ENCODE measurements around the gene NR3C1. TPM values are rescaled to one million over a fixed set of nuclear protein-coding genes. Genes with fewer than 3 reads are reported as not detected.

The NR3C1 gene
- total and polyA plus RNA-seq, 4 donors = 27.5 to 79.7 (median 58.0) TPM

DNA sequence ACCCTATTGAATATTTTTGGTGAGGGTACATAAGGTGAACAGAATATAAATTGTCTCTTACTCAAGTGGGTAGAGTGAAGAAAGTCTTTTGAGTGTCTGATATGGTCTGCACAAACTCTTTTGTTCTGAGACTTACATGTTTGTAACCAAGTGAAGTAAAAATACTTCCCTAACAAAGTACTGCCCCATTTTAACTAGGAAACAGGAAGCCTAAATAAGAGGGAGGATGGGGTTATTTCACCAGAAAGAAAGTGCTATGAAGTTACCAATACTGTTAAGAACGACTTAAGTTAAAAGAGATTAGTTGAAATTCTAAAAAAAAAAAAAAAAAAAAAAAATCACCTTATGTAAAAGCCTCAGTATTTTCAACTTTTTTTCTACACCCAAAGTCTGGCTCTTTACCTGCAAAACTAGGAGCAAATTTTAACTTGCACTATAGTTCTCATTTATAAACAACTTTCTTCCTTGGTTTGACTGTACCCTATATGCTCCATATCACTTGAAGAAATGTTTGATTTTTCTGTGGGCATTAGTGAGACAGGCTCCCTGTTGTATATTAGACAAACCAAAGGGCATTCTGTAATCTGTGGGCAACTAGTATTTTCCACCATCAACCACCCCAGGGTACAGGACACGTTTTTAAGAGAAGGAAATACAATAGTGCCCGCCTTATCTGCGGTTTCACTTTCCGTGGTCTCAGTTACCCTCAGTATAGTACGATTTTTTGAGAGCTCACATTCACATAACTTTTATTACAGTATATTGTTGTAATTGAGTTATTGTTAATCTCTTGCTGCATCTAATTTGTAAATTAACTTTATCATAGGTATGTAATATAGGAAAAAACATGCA, 127.7 kb downstream of the NR3C1 start:
- Histone ChIP-seq H3K4me3 (ENCODE audit: low read depth, low read length) (no peak overlapping the region), H3K9me3 (ENCODE audit: control insufficient read depth, insufficient read depth, low read length) (no peaks in the 10 kb centered on the region), H3K27me3 (ENCODE audit: control insufficient read depth, insufficient read depth, low read length) (no peaks in the 10 kb centered on the region), H3K27ac (ENCODE audit: low read depth, low read length) (no peak overlapping the region), H3K36me3 (ENCODE audit: control insufficient read depth, insufficient read depth, low read length) (no peaks in the 10 kb centered on the region), H3K4me1 (ENCODE audit: control insufficient read depth, insufficient read depth, low read length) (no peaks in the 10 kb centered on the region)
- no CpG with 5 or more reads among the region's 6 CpGs for WGBS (ENCODE audit: insufficient coverage)
- DNase-seq (ENCODE audit: low read depth in 4 of 6, low spot score in 6 of 6) = no peak

DNA sequence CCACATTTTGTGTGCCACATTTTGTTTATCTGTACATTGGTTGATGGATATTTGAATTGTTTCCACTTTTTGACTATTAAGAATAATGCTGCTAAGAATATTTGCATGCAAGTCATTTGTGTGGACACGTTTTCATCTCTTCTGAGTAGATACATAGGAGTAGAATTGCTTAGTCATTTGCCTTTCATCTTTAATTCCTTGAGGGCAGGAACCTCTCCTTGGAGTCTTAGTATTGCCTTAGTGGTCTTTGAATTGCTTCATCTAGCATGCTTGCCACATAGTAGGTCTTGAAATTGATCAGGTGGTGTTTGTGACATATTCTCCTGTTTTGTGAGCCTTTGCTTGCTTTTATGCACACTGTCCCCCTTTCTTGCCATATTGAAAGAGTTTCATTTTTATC, 128.5 kb downstream of the NR3C1 start:
- Histone ChIP-seq H3K36me3 (ENCODE audit: control insufficient read depth, insufficient read depth, low read length) (no peaks in the 10 kb centered on the region), H3K4me3 (ENCODE audit: low read depth, low read length) (no peak overlapping the region), H3K9me3 (ENCODE audit: control insufficient read depth, insufficient read depth, low read length) (peaks cover 2% of the 10 kb centered on the region), H3K27ac (ENCODE audit: low read depth, low read length) (no peak overlapping the region), H3K27me3 (ENCODE audit: control insufficient read depth, insufficient read depth, low read length) (no peaks in the 10 kb centered on the region), H3K4me1 (ENCODE audit: control insufficient read depth, insufficient read depth, low read length) (no peaks in the 10 kb centered on the region)
- DNase-seq (ENCODE audit: low read depth in 4 of 6, low spot score in 6 of 6) = no peak
- no CpG with 5 or more reads among the region's 1 CpG for WGBS (ENCODE audit: insufficient coverage)

DNA sequence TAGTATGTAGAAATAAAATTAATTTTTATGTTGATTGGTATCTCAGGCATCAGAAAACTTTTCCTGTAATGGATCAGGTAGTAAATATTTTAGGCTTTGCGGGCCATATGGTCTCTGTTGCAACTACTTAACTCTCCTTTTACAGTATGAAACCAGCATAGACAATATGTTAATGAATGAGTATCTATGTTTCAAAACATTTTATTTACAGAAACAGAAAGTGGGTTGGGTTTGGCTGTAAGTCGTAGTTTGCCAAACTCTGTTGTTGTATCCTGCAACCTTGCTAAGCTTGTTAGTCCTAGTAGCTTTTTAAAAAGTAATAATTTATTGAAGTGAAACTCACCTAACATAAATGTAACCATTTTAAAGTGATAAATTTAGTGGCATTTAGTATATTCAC, 132.1 kb downstream of the NR3C1 start:
- Histone ChIP-seq H3K4me3 (ENCODE audit: low read depth, low read length) (no peak overlapping the region), H3K4me1 (ENCODE audit: control insufficient read depth, insufficient read depth, low read length) (no peaks in the 10 kb centered on the region), H3K36me3 (ENCODE audit: control insufficient read depth, insufficient read depth, low read length) (no peaks in the 10 kb centered on the region), H3K27ac (ENCODE audit: low read depth, low read length) (no peak overlapping the region), H3K9me3 (ENCODE audit: control insufficient read depth, insufficient read depth, low read length) (peaks cover 4% of the 10 kb centered on the region), H3K27me3 (ENCODE audit: control insufficient read depth, insufficient read depth, low read length) (no peaks in the 10 kb centered on the region)
- WGBS (ENCODE audit: insufficient coverage) = no CpG with 5 or more reads among the region's 2 CpGs
- no peak for DNase-seq (ENCODE audit: low read depth in 4 of 6, low spot score in 6 of 6)

DNA sequence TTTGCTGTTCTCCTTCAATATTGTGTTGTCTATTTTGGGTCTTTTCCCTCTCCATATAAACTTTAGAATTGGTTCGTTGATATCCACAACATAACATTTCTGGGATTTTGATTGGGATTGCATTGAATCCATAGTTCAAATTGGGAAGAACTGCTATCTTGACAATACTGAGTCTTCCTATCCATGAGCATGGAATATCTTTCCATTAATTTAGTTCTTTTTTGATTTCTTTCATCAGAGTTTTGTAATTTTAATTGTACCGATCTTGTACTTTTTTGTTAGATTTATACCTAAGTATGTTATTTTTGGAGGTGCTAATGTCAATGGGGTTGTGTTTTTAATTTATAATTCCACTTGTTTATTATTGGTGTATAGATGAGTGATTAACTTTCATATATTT, 135.1 kb downstream of the NR3C1 start:
- Histone ChIP-seq H3K36me3 (ENCODE audit: control insufficient read depth, insufficient read depth, low read length) (no peaks in the 10 kb centered on the region), H3K27me3 (ENCODE audit: control insufficient read depth, insufficient read depth, low read length) (no peaks in the 10 kb centered on the region), H3K4me1 (ENCODE audit: control insufficient read depth, insufficient read depth, low read length) (no peaks in the 10 kb centered on the region), H3K4me3 (ENCODE audit: low read depth, low read length) (no peak overlapping the region), H3K9me3 (ENCODE audit: control insufficient read depth, insufficient read depth, low read length) (peaks cover 4% of the 10 kb centered on the region), H3K27ac (ENCODE audit: low read depth, low read length) (no peak overlapping the region)
- no CpG with 5 or more reads among the region's 2 CpGs for WGBS (ENCODE audit: insufficient coverage)
- DNase-seq (ENCODE audit: low read depth in 4 of 6, low spot score in 6 of 6) = no peak

DNA sequence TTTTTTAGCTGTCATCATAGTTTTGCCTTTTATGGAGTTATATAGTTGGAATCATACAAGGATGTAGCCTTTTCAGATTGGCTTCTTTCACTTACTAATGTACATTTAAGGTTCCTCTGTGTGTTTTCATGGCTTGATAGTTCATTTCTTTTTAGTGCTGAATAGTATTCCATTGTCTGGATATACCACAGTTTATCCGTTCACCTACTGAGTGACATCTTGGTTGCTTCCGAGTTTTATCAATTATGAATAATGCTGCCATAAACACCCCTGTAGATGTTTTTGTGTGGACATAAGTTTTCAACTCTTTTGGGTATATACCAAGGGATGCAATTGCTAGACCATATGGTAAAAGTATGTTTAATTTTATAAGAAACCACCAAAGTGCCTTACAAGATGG, 136.3 kb downstream of the NR3C1 start:
- Histone ChIP-seq H3K9me3 (ENCODE audit: control insufficient read depth, insufficient read depth, low read length) (peaks cover 4% of the 10 kb centered on the region), H3K27me3 (ENCODE audit: control insufficient read depth, insufficient read depth, low read length) (no peaks in the 10 kb centered on the region), H3K27ac (ENCODE audit: low read depth, low read length) (no peak overlapping the region), H3K4me1 (ENCODE audit: control insufficient read depth, insufficient read depth, low read length) (no peaks in the 10 kb centered on the region), H3K36me3 (ENCODE audit: control insufficient read depth, insufficient read depth, low read length) (no peaks in the 10 kb centered on the region), H3K4me3 (ENCODE audit: low read depth, low read length) (no peak overlapping the region)
- DNase-seq (ENCODE audit: low read depth in 4 of 6, low spot score in 6 of 6) = no peak
- no CpG with 5 or more reads among the region's 2 CpGs for WGBS (ENCODE audit: insufficient coverage)

DNA sequence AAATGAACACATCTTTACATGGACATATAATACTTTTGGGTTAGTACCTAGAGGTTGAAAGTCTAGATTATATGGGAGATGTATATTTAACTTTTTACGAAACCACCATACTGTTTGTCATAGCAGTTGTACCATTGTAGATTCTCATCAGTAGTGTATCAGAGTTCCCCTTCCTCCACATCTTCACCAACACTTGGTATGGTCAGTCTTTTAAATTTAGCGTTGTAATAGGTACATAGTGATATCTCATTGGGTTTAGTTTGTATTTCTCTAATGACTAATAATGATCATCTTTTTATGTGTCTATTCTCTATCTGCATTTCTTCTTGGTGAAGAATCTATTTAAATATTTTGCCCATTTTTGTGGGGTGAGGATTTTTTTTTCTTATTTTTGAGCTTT, 137.5 kb downstream of the NR3C1 start:
- Histone ChIP-seq H3K9me3 (ENCODE audit: control insufficient read depth, insufficient read depth, low read length) (peaks cover 4% of the 10 kb centered on the region), H3K4me3 (ENCODE audit: low read depth, low read length) (no peak overlapping the region), H3K27me3 (ENCODE audit: control insufficient read depth, insufficient read depth, low read length) (no peaks in the 10 kb centered on the region), H3K27ac (ENCODE audit: low read depth, low read length) (no peak overlapping the region), H3K4me1 (ENCODE audit: control insufficient read depth, insufficient read depth, low read length) (no peaks in the 10 kb centered on the region), H3K36me3 (ENCODE audit: control insufficient read depth, insufficient read depth, low read length) (no peaks in the 10 kb centered on the region)
- no peak for DNase-seq (ENCODE audit: low read depth in 4 of 6, low spot score in 6 of 6)
- no CpG with 5 or more reads among the region's 2 CpGs for WGBS (ENCODE audit: insufficient coverage)

DNA sequence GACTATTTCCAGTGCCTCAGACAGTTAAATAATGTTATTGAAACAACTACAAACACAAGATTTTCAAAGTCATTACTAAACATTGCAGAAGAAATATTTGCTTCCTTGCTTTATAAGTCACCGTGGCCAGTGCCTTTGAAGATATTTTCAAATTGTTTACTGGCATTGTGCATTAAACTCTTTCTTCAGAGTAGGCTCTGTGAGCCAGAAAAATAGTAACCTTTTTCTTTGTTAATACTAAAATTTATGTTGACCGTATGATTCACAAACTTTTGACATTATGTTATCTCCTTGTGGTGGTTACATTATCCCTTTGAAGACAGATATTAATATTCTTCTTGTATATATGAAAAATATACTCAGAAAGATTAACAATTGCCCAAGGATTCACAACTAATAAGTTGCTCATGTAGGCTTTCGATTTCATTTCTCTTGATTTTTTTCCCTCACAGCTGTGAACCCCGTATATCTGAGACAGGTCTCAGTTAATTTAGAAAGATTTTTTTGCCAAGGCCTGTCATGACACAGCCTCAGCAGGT, 140.1 kb downstream of the NR3C1 start:
- Histone ChIP-seq H3K27ac (ENCODE audit: low read depth, low read length) (no peak overlapping the region), H3K4me3 (ENCODE audit: low read depth, low read length) (no peak overlapping the region), H3K36me3 (ENCODE audit: control insufficient read depth, insufficient read depth, low read length) (no peaks in the 10 kb centered on the region), H3K9me3 (ENCODE audit: control insufficient read depth, insufficient read depth, low read length) (no peaks in the 10 kb centered on the region), H3K27me3 (ENCODE audit: control insufficient read depth, insufficient read depth, low read length) (no peaks in the 10 kb centered on the region), H3K4me1 (ENCODE audit: control insufficient read depth, insufficient read depth, low read length) (no peaks in the 10 kb centered on the region)
- 88% methylated on average over 1 of the region's 4 CpGs for WGBS (ENCODE audit: insufficient coverage)
- DNase-seq (ENCODE audit: low read depth in 4 of 6, low spot score in 6 of 6) = no peak

DNA sequence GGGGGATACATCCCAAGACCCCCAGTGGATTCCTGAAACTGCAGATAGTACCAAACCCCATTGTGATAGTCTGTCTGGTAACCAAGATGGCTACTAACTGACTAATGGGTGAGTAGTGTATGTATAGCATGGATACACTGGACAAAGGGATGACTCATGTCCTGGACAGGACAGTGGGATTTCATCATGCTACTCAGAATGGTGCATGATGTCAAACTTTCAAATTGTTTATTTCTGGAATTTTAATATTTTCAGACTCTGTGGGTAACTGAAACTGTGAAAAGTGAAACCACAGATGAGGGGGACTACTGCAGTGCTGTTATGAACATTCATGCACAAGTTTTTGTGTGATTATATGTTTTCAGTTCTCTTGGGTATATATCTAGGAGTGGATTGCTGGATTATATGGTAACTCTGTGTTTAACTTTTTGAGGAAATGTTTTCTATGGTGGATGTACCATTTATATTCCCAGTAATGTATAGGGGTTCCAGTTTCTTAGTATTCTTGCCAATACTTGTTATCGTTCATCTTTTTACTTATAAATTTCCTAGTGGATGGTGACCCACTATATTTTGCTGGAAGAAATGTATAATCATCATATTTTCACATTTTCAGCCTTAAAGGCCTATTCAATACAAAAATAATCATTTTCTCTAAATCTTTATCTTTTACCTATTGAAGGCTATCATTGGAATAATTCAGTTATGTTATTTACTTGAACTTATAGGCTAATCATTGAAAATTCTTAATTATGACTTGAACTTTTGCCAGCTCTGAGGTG, 140.9 kb downstream of the NR3C1 start:
- no peak for DNase-seq (ENCODE audit: low read depth in 4 of 6, low spot score in 6 of 6)
- WGBS (ENCODE audit: insufficient coverage) = no CpG with 5 or more reads among the region's 1 CpG

DNA sequence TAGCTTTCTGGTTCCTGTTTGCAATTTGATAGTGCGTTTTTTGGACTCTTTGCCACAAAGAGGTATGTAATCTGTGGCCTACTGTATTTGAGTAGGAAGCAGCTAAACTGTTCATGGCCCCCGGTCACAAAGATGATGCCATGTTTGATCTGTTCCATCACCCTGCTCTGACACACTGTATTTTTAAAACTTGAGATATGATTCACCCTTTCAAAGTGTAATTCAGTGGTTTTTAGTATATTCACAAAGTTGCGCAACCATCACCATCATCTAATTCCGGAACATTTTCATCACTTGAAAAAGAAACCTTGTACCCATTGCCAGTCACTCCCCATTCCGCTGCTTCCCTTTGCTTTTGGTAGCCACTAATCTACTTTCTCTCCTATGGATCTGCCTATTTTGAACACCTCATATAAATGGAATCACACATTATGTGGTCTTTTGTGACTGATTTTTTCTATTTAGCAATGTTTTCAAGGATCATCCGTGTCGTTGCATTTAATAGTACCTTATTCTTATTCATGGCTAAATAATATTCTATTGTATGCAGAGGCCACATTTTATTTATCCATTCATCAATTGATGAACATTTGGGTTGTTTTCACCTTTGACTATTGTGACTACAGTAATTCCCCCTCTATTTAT, 141.6 kb downstream of the NR3C1 start:
- DNase-seq (ENCODE audit: low read depth in 4 of 6, low spot score in 6 of 6) = no peak
- Histone ChIP-seq H3K27me3 (ENCODE audit: control insufficient read depth, insufficient read depth, low read length) (no peaks in the 10 kb centered on the region), H3K4me1 (ENCODE audit: control insufficient read depth, insufficient read depth, low read length) (no peaks in the 10 kb centered on the region), H3K9me3 (ENCODE audit: control insufficient read depth, insufficient read depth, low read length) (no peaks in the 10 kb centered on the region), H3K36me3 (ENCODE audit: control insufficient read depth, insufficient read depth, low read length) (no peaks in the 10 kb centered on the region), H3K4me3 (ENCODE audit: low read depth, low read length) (no peak overlapping the region), H3K27ac (ENCODE audit: low read depth, low read length) (no peak overlapping the region)
- WGBS (ENCODE audit: insufficient coverage) = 95% methylated on average over 3 of the region's 7 CpGs

More for the DNA sequence above, 140.9 kb downstream of the NR3C1 start:
- no peak overlapping the region for H3K4me3 ChIP-seq (ENCODE audit: low read depth, low read length)
- no peaks in the 10 kb centered on the region for H3K9me3 ChIP-seq (ENCODE audit: control insufficient read depth, insufficient read depth, low read length)
- no peaks in the 10 kb centered on the region for H3K27me3 ChIP-seq (ENCODE audit: control insufficient read depth, insufficient read depth, low read length)
- H3K36me3 ChIP-seq (ENCODE audit: control insufficient read depth, insufficient read depth, low read length) = no peaks in the 10 kb centered on the region
- H3K27ac ChIP-seq (ENCODE audit: low read depth, low read length) = no peak overlapping the region
- no peaks in the 10 kb centered on the region for H3K4me1 ChIP-seq (ENCODE audit: control insufficient read depth, insufficient read depth, low read length)
